RPMI8226 (cell line): ENCODE measurements around the gene INPP4B.

Experiments
- DNase-seq: peaks from one replicate; pipeline ENCODE4 v3.0.0-alpha.2; 2015

INPP4B gene

GRCh38 chr4:142036795-142037583 is 809.1 kb downstream of the INPP4B start:
- DNase-seq = no peak

- no peak for DNase-seq
These were observed 810.5 kb downstream of the INPP4B start for GRCh38 chr4:142035566-142035965.

- no peak for DNase-seq
These were observed 812.0 kb downstream of the INPP4B start for GRCh38 chr4:142034101-142034500.

GRCh38 chr4:142030010-142030409 is 816.1 kb downstream of the INPP4B start:
- no peak for DNase-seq

GRCh38 chr4:142021761-142022160 is 824.3 kb downstream of the INPP4B start:
- no peak for DNase-seq

GRCh38 chr4:142021181-142021580 is 824.9 kb downstream of the INPP4B start:
- DNase-seq = no peak

GRCh38 chr4:142016031-142016430 is 830.1 kb downstream of the INPP4B start:
- no peak for DNase-seq

GRCh38 chr4:142009751-142010150 is 836.4 kb downstream of the INPP4B start:
- no peak for DNase-seq

- DNase-seq = no peak
These were observed 840.6 kb downstream of the INPP4B start for GRCh38 chr4:142005519-142005918.

GRCh38 chr4:141999446-142000143 is 846.5 kb downstream of the INPP4B start:
- DNase-seq = no peak

- no peak for DNase-seq
These were observed 851.0 kb downstream of the INPP4B start for GRCh38 chr4:141995056-141995455.

GRCh38 chr4:141977433-141977832 is 868.7 kb downstream of the INPP4B start:
- peak; percentile 88 for DNase-seq
